GM19099 (cell line): Measurements from ENCODE around the gene RELT.

Experiments used
- POLR2A ChIP-seq: IDR thresholded peaks from 3 replicates; pipeline ENCODE4 v1.6.1; 2011; ENCODE audit warnings: low read depth; ENCODE audit not compliant: insufficient read length; ENCODE audit errors: extremely low read depth

The RELT gene

GRCh38 chr11:73389916-73390315 lies 13.7 kb downstream of the RELT start:
- TF ChIP-seq POLR2A, result no peak

- TF ChIP-seq POLR2A, result no peak
Measured at GRCh38 chr11:73390601-73391565, 14.7 kb downstream of the RELT start.

GRCh38 chr11:73391665-73392064 lies 15.5 kb downstream of the RELT start:
- TF ChIP-seq POLR2A, result no peak

GRCh38 chr11:73392108-73393010 lies 16.2 kb downstream of the RELT start:
- TF ChIP-seq POLR2A, result no peak

- TF ChIP-seq POLR2A, result no peak
Measured at GRCh38 chr11:73393011-73393380, 16.8 kb downstream of the RELT start.

- no peak for TF ChIP-seq POLR2A
Measured at GRCh38 chr11:73393479-73394415, 17.5 kb downstream of the RELT start.

GRCh38 chr11:73394416-73395296 lies 18.5 kb downstream of the RELT start:
- no peak for TF ChIP-seq POLR2A

GRCh38 chr11:73395297-73396208 lies 19.4 kb downstream of the RELT start:
- no peak for TF ChIP-seq POLR2A

- TF ChIP-seq POLR2A, result no peak
Measured at GRCh38 chr11:73396251-73396930, 20.2 kb downstream of the RELT start.

GRCh38 chr11:73396985-73397384 lies 20.8 kb downstream of the RELT start:
- no peak for TF ChIP-seq POLR2A

GRCh38 chr11:73397468-73398131 lies 21.4 kb downstream of the RELT start:
- TF ChIP-seq POLR2A, result no peak
